Colonic mucosa (tissue), 4 donors: ENCODE measurements around the gene UBE2G2. TPM values are rescaled to one million over a fixed set of nuclear protein-coding genes. Genes with fewer than 3 reads are reported as not detected.

ENCODE experiments used
- DNase-seq: peaks from one replicate; pipeline ENCODE4 v3.0.0-alpha.2; 2020
- H3K27ac ChIP-seq: fragments of 200-600 bp; one replicate; pipeline ENCODE4 v1.8.0; 2021
- H3K27me3 ChIP-seq: fragments of 200-600 bp; one replicate; pipeline ENCODE4 v1.8.0; 2021
- H3K36me3 ChIP-seq: fragments of 200-600 bp; one replicate; pipeline ENCODE4 v1.8.0; 2021
- H3K4me1 ChIP-seq: fragments of 200-600 bp; one replicate; pipeline ENCODE4 v1.8.0; 2021; ENCODE audit warnings: mild to moderate bottlenecking
- H3K4me3 ChIP-seq: fragments of 200-600 bp; one replicate; pipeline ENCODE4 v1.8.0; 2021
- H3K9ac ChIP-seq, 2 donors: one replicate each; pipeline ENCODE4 v1.7.0; 2013; ENCODE audit warnings: control low read depth in 2 of 2, low read depth in 2 of 2, low read length in 2 of 2
- H3K9me3 ChIP-seq: fragments of 200-600 bp; one replicate; pipeline ENCODE4 v1.8.0; 2021
- CTCF ChIP-seq: fragments of 200-600 bp; IDR thresholded peaks from one replicate; pipeline ENCODE4 v1.8.0; 2022; ENCODE audit warnings: antibody characterized with exemption, mild to moderate bottlenecking
- intact Hi-C: fragments of 100-400 bp; cut with DNase I; formaldehyde crosslinking; loops from one replicate; pipeline ENCODE4 v1.14.1; 2022
- total RNA-seq, 2 donors: library from RNA; stranded (reverse); fragmentation: NEBNext Ultra II Directional in 1 of 2; extraction: Animal tissue kit (Norgen Biotek cat#: 25700) in 1 of 2; gene quantifications; one replicate each; pipeline ENCODE4 v1.2.1, GENCODE V29; 2021
- donor health status: healthy.
- donor health status: DM: no; HTN: no; CAD: no.
- donor health status: DM: no; HTN: no; CAD: no.

The UBE2G2 gene
- total RNA-seq, 2 donors from 2014 or later, result 50.3 to 76.1 TPM

GRCh38 chr21:44838039-44838895 is 36.6 kb upstream of the UBE2G2 start:
- Histone ChIP-seq H3K27ac (no peak overlapping the region), H3K9me3 (no peaks in the 10 kb centered on the region), H3K4me1 (no peaks in the 10 kb centered on the region), H3K27me3 (no peaks in the 10 kb centered on the region), H3K36me3 (no peaks in the 10 kb centered on the region), H3K4me3 (no peak overlapping the region), H3K9ac (no peak overlapping the region)
- no peak for DNase-seq
- TF ChIP-seq CTCF, result no peak
- intact Hi-C loops, result no loop called here

- intact Hi-C loops, result no loop called here
- H3K4me3 ChIP-seq, result no peak overlapping the region
- H3K9me3 ChIP-seq, result no peaks in the 10 kb centered on the region
- TF ChIP-seq CTCF, result no peak
- no peak overlapping the region for H3K9ac ChIP-seq
- H3K27me3 ChIP-seq, result no peaks in the 10 kb centered on the region
- H3K27ac ChIP-seq, result no peak overlapping the region
- H3K4me1 ChIP-seq, result no peaks in the 10 kb centered on the region
- no peaks in the 10 kb centered on the region for H3K36me3 ChIP-seq
- DNase-seq, result no peak
These were observed 35.9 kb upstream of the UBE2G2 start for GRCh38 chr21:44837537-44837936.

GRCh38 chr21:44836666-44837471 is 35.2 kb upstream of the UBE2G2 start:
- H3K4me3 ChIP-seq, result no peak overlapping the region
- no peaks in the 10 kb centered on the region for H3K4me1 ChIP-seq
- no peaks in the 10 kb centered on the region for H3K36me3 ChIP-seq
- no peaks in the 10 kb centered on the region for H3K27me3 ChIP-seq
- no peak overlapping the region for H3K27ac ChIP-seq
- no peaks in the 10 kb centered on the region for H3K9me3 ChIP-seq
- intact Hi-C loops, result no loop called here
- TF ChIP-seq CTCF, result no peak
- DNase-seq, result no peak
- H3K9ac ChIP-seq, result no peak overlapping the region

GRCh38 chr21:44836349-44836665 is 34.7 kb upstream of the UBE2G2 start:
- DNase-seq, result no peak
- Histone ChIP-seq H3K4me1 (no peaks in the 10 kb centered on the region), H3K27ac (no peak overlapping the region), H3K27me3 (no peaks in the 10 kb centered on the region), H3K4me3 (no peak overlapping the region), H3K36me3 (no peaks in the 10 kb centered on the region), H3K9me3 (no peaks in the 10 kb centered on the region), H3K9ac (no peak overlapping the region)
- TF ChIP-seq CTCF, result no peak
- intact Hi-C loops, result no loop called here

- Histone ChIP-seq H3K27ac (no peak overlapping the region), H3K9me3 (no peaks in the 10 kb centered on the region), H3K36me3 (no peaks in the 10 kb centered on the region), H3K4me3 (no peak overlapping the region), H3K27me3 (no peaks in the 10 kb centered on the region), H3K4me1 (no peaks in the 10 kb centered on the region), H3K9ac (no peak overlapping the region)
- DNase-seq, result no peak
- TF ChIP-seq CTCF, result no peak
- intact Hi-C loops, result no loop called here
These were observed 34.0 kb upstream of the UBE2G2 start for GRCh38 chr21:44835647-44835973.
